ENCODE results near the gene IRF2BPL. TPM values are rescaled to one million over a fixed set of nuclear protein-coding genes. Genes with fewer than 3 reads are reported as not detected.
A peak's percentile ranks its signal among the peaks of the same experiment; 100 is the strongest.
"Not testable (repeated sequence)": the region's sequence is repeated elsewhere in the genome, so short reads cannot be mapped to it uniquely, and the experiment has no call there.

IRF2BPL gene
- polyA plus RNA-seq, 5 donors = 24.7 to 49.4 (median 31.3) TPM

GRCh38 chr14:77037215-77037937 lies 8.9 kb upstream of the IRF2BPL start:
- DNase-seq = no peak

DNA sequence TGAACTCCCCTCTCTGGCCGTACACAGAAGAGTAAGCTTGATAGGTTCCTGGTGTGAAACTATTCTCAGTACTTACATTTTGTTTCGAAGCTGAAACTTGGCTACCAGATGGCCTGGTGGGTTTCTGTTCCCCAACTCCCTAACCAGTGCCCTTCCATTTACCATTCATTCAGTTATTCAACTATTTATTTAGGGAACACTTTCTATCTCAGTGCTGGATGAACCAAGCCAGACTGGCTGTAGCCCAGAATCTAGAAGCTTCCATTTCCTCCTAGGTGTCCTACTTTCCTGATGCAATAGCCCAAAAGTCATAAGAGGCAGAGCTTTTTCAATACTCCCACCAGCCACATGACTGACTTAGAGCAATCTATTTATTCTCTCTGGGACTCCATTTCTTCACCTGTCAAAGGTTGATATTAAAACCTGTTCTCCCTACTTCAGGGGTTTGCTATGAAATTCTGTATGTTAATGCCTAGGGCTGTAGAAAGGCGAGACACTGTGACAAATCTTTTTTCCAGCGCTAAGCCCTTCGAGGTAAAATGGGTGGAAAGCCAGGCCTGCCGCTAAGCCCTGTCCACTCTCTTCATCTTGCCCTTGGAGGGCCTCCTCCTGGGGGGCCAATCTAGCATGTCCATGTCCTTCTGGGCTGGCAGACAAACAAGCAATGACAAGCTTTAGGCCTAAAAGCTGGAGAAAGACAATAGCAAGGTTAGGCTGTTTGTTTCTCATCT lies 8.1 kb upstream of the IRF2BPL start:
- DNase-seq = no peak

GRCh38 chr14:77035267-77035666 lies 6.8 kb upstream of the IRF2BPL start:
- no peak for DNase-seq

GRCh38 chr14:77033622-77034589 lies 5.4 kb upstream of the IRF2BPL start:
- peak; percentile 83 for DNase-seq

- DNase-seq = peak; percentile 94 to 95
Observed at GRCh38 chr14:77032844-77033621, 4.5 kb upstream of the IRF2BPL start.

- no peak for DNase-seq
Observed at GRCh38 chr14:77032491-77032843, 4.0 kb upstream of the IRF2BPL start.

GRCh38 chr14:77031759-77032490 lies 3.4 kb upstream of the IRF2BPL start:
- no peak for DNase-seq

GRCh38 chr14:77027538-77028383 lies 747 bp downstream of the IRF2BPL start:
- DNase-seq = no peak

GRCh38 chr14:77026930-77027537 lies 1.5 kb downstream of the IRF2BPL start:
- DNase-seq = no peak

- no peak for DNase-seq
Observed at GRCh38 chr14:77026166-77026929, 2.2 kb downstream of the IRF2BPL start.

DNA sequence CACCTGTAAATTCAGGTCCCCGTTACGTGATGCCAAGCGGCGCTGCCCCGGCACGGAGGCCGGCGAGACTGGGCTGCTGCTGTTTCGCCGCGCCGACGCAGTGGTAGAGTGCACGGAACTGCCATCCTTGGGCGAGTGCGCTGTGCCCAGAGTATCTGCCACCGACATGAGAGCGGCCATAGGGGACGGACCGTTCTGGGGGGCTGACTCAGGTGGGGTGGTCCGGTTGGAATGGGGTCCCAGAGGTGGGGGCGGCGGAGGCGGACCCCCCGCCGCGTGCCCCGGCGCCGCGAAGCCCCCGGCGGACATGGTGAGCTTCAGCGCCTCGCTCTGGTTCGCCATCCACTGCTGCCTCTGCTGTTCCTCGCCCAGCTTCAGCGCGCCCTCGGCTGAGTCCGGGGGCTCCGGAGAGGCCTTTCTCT lies 2.8 kb downstream of the IRF2BPL start:
- no peak for DNase-seq

GRCh38 chr14:77024171-77024691 lies 4.3 kb downstream of the IRF2BPL start:
- no peak for DNase-seq

DNA sequence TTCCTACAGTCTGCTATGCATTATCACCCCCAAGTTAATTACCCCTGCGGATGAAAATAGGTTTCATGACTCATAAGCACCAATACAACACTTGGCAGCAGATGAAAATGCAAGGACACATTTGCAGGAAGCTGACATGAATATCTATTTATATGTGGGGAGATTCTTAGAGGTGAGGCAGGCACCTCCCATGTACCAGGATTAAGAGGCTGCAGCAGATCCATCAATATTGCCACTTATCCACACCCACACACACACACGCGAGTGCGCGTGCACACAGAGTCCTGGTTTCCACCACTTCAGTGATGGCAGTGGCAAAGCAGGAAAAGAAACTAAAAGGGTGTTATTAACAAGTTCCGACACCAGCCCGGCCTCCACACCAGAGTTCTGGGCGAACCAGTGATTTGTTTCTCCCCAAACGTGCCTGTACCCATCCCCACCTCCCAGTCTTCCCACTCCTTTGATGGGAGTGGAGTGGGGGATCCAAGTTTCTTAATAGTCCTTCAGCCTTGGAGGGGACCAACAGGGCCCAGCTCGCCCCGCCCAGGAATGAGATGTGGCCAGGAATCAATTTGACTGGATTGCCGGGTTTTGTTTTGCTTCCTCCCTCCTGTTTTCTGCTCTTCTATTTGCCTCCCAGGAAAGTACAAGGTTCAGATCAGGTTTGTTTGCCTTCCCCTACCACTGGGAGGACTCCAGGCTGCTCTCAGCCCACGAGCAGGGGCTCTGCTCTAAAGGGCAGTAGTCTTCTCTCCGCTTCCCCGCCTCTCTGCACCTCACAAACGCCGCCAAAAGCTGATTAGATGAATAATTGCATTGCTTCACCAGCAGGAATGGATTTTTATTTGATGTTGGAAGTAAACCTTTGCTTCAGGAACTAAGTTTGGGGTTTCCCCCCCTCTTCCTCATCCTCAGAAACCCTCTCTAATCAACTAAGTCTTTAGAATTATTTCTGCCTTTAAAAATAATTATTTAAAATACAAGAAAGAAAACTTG lies 5.2 kb downstream of the IRF2BPL start:
- no peak for DNase-seq

DNA sequence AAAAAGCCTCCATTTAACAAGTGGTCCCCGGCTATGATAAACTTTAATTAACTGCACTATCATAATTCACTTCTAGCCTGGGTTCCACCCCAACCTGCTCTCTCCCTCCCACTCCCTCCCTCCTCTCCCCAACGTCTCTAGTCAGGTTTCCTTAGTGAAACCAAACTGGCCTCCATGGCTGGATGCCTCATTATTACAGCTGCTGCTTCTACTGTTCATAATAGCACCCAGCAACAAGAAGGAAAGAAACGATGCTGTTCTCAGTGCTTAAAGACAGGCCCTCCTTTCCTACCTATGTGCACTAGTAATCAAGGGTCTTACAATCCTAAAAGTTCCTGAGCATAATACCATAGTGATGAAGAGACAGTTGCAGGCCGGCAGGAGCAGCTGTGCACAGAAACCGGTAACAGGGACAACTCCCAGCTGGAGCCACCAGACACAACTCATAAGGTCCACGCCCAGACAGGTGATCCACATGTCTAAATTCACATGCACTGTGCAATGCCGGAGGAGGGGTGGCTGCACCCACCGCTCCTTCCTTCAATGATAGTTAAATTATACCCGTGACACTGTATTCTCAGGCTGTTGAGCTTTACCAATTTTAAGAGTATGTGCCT lies 6.2 kb downstream of the IRF2BPL start:
- no peak for DNase-seq

- not testable (repeated sequence) for DNase-seq
Observed at GRCh38 chr14:77021424-77021823, 7.1 kb downstream of the IRF2BPL start.

DNA sequence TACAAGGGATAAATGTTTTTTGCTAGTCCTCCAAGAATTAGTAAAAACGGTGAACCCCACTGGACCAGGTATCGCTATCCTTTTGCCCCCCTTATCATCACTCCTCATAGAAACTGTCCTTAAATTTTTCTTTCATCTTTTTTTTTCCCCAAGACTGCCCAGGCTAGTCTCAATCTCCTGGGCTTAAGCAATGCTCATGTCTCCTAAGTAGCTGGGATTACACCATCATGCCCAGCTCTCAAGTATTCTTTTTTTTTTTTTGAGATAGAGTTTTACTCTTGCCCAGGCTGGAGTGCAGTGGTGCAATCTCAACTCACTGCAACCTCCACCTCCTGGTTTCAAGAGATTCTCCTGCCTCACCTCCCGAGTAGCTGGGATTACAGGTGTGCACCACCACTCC lies 9.7 kb downstream of the IRF2BPL start:
- DNase-seq = no peak

Measured in right lung (tissue), 5 donors.